Sigmoid colon (tissue), 7 donors: ENCODE measurements around the gene ZAR1L. TPM values are rescaled to one million over a fixed set of nuclear protein-coding genes. Genes with fewer than 3 reads are reported as not detected.

Source experiments
- DNase-seq: peaks from one replicate; pipeline ENCODE4 v3.0.0-alpha.2; 2019
- H3K27ac ChIP-seq, 4 donors: fragments of 200-600 bp; sonication (generic); one replicate each; pipeline ENCODE4 v1.5.1; 2016 to 2019; ENCODE audit warnings: mild to moderate bottlenecking in 1 of 4
- H3K27me3 ChIP-seq, 3 donors: fragments of 200-600 bp; sonication (generic); one replicate each; pipeline ENCODE4 v1.5.1; 2019; ENCODE audit warnings: mild to moderate bottlenecking in 1 of 3
- H3K36me3 ChIP-seq, 4 donors: fragments of 200-600 bp; sonication (generic); one replicate each; pipeline ENCODE4 v1.5.1; 2016 to 2019
- H3K4me1 ChIP-seq, 4 donors: fragments of 200-600 bp; sonication (generic); one replicate each; pipeline ENCODE4 v1.5.1; 2017 to 2019
- H3K4me3 ChIP-seq, 4 donors: fragments of 200-600 bp; sonication (generic); one replicate each; pipeline ENCODE4 v1.5.1; 2017 to 2019; ENCODE audit warnings: mild to moderate bottlenecking in 2 of 4, moderate library complexity in 1 of 4
- H3K9me3 ChIP-seq, 4 donors: fragments of 200-600 bp in 3 of 4; sonication (generic) in 3 of 4; one replicate each; pipeline versions ENCODE4 v1.5.1 to v1.6.1; 2013 to 2019
- CTCF ChIP-seq, 4 experiments: fragments of 450-650 bp in 3 of 4; fragments of 200-600 bp in 1 of 4; IDR thresholded peaks; one replicate each; pipeline ENCODE4 v1.5.1; 2016 to 2019; ENCODE audit warnings: antibody characterized with exemption in 4 of 4, mild to moderate bottlenecking in 3 of 4, moderate library complexity in 2 of 4
- EP300 ChIP-seq, 4 donors: sonication (generic); formaldehyde crosslinking; IDR thresholded peaks; one replicate each; pipeline ENCODE4 v1.6.1; 2017; ENCODE audit warnings: antibody characterized with exemption in 4 of 4
- POLR2A ChIP-seq, 2 donors: fragments of 450-650 bp; IDR thresholded peaks; one replicate each; pipeline ENCODE4 v1.6.1; 2016; ENCODE audit warnings: antibody characterized with exemption in 2 of 2, mild to moderate bottlenecking in 2 of 2, moderate library complexity in 2 of 2
- POLR2AphosphoS5 ChIP-seq, 4 donors: sonication (generic); formaldehyde crosslinking; IDR thresholded peaks; one replicate each; pipeline ENCODE4 v1.6.1; 2017; ENCODE audit warnings: antibody characterized with exemption in 4 of 4
- WGBS, 2 donors: extraction: QIAGEN DNeasy Blood & Tissue Kit; methylation state at CpG; one replicate each; pipeline ENCODE4 v1.1.7; 2013; 5-methylcytosine and 5-hydroxymethylcytosine counted together
- intact Hi-C: fragments of 100-400 bp; cut with DNase I; formaldehyde crosslinking; loops from one replicate; pipeline ENCODE4 v1.15.1; 2023
- polyA plus RNA-seq, 3 donors: library from polyadenylated mRNA; stranded (reverse); fragments of 200-250 nt; gene quantifications; one replicate each; pipeline ENCODE4 v1.2.3, GENCODE V29; 2013
- total RNA-seq, 4 donors: library from RNA; depleted of rRNA; stranded (reverse); fragments of >200 nt; gene quantifications; one replicate each; pipeline ENCODE4 v1.1.0, GENCODE V29; 2016
- donor health status: healthy with polysubstance abuse.
- donor health status: Bipolar disorder and iron deficiency.
- donor health status: healthy.

ZAR1L gene
- total and polyA plus RNA-seq, 7 donors, result not detected

DNA sequence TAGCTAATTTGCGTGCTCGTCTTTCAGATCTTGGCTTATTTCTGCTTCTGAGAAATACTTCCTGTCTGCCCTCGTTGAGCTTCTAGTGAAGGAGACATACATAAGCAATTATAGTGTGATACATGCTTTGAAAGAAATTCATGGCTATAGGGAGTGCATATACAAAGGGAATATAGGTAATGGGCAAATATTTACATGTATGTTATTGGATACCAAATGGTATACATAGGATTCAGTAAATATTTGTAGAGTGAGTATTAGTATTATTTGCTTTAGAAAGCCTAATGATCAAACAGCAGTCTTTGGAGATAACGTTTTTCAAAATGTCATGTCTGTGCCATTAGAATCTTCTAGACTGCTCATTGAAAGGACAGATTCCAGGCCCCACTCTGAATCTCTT, 5.4 kb upstream of the ZAR1L start:
- H3K36me3 ChIP-seq, result no peaks in the 10 kb centered on the region
- H3K4me1 ChIP-seq, result peaks cover 0 to 6% (median 0%) of the 10 kb centered on the region in 4 donors
- WGBS, 2 donors, result 73 to 74% methylated on average over 4 of the region's 4 CpGs
- DNase-seq, result no peak
- no peak overlapping the region for H3K4me3 ChIP-seq
- TF ChIP-seq CTCF (IDR thresholded peaks at IDR 0.05), result no peak
- no peak for TF ChIP-seq EP300 (IDR thresholded peaks at IDR 0.05)
- H3K27me3 ChIP-seq, result no peaks in the 10 kb centered on the region
- intact Hi-C loops, result no loop called here
- H3K27ac ChIP-seq, result no peak overlapping the region
- H3K9me3 ChIP-seq, result no peaks in the 10 kb centered on the region

GRCh38 chr13:32317716-32318465, 2.7 kb upstream of the ZAR1L start:
- Histone ChIP-seq H3K36me3 (no peaks in the 10 kb centered on the region), H3K9me3 (no peaks in the 10 kb centered on the region), H3K27me3 (no peaks in the 10 kb centered on the region), H3K4me1 (peaks cover 0 to 11% (median 6%) of the 10 kb centered on the region in 4 donors), H3K4me3 (no peak overlapping the region), H3K27ac (no peak overlapping the region)
- DNase-seq, result no peak
- TF ChIP-seq POLR2A (IDR thresholded peaks at IDR 0.05), result no peak
- no peak for TF ChIP-seq POLR2AphosphoS5 (IDR thresholded peaks at IDR 0.05)
- TF ChIP-seq CTCF (IDR thresholded peaks at IDR 0.05), result no peak
- TF ChIP-seq EP300 (IDR thresholded peaks at IDR 0.05), result no peak
- 80 to 86% methylated on average over 2 of the region's 2 CpGs for WGBS, 2 donors
- intact Hi-C loops, result loop anchor here (5.0 kb wide), 2 partner anchors 109 to 166 kb away; partner anchors contain the start of gene N4BP2L1

- WGBS, 2 donors, result 29 to 47% methylated on average over 6 of the region's 6 CpGs
- no peaks in the 10 kb centered on the region for H3K9me3 ChIP-seq
- H3K4me3 ChIP-seq, result peak overlapping the region in 1 of 4 donors; percentile 87
- no peak for TF ChIP-seq POLR2A (IDR thresholded peaks at IDR 0.05)
- TF ChIP-seq CTCF (IDR thresholded peaks at IDR 0.05), result no peak
- TF ChIP-seq EP300 (IDR thresholded peaks at IDR 0.05), result no peak
- TF ChIP-seq POLR2AphosphoS5 (IDR thresholded peaks at IDR 0.05), result no peak
- H3K27ac ChIP-seq, result peak overlapping the region in 3 of 4 donors; percentile 90 to 93 (median 91)
- H3K4me1 ChIP-seq, result peaks cover 0 to 11% (median 6%) of the 10 kb centered on the region in 4 donors
- H3K27me3 ChIP-seq, result no peaks in the 10 kb centered on the region
- H3K36me3 ChIP-seq, result no peaks in the 10 kb centered on the region
- intact Hi-C loops, result loop anchor here (5.0 kb wide), 2 partner anchors 111 to 164 kb away; partner anchors contain the start of gene N4BP2L1
- DNase-seq, result no peak
Measured at GRCh38 chr13:32316501-32316900, 1.3 kb upstream of the ZAR1L start.

DNA sequence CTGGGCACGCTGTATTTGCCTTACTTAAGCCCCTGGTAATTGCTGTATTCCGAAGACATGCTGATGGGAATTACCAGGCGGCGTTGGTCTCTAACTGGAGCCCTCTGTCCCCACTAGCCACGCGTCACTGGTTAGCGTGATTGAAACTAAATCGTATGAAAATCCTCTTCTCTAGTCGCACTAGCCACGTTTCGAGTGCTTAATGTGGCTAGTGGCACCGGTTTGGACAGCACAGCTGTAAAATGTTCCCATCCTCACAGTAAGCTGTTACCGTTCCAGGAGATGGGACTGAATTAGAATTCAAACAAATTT, 821 bp upstream of the ZAR1L start:
- H3K27me3 ChIP-seq, result no peaks in the 10 kb centered on the region
- WGBS, 2 donors, result 0% methylated on average over 13 of the region's 13 CpGs
- intact Hi-C loops, result loop anchor here (5.0 kb wide), 2 partner anchors 111 to 164 kb away; partner anchors contain the start of gene N4BP2L1
- no peaks in the 10 kb centered on the region for H3K9me3 ChIP-seq
- peak overlapping the region; percentile 90 to 93 (median 92) for H3K27ac ChIP-seq
- TF ChIP-seq POLR2AphosphoS5 (IDR thresholded peaks at IDR 0.05) (peak in 1 of 4 donors; percentile 5), EP300 (IDR thresholded peaks at IDR 0.05) (no peak)
- no peak for DNase-seq
- H3K4me3 ChIP-seq, result peak overlapping the region; percentile 53 to 90 (median 76)
- peaks cover 0 to 11% (median 6%) of the 10 kb centered on the region in 4 donors for H3K4me1 ChIP-seq
- no peaks in the 10 kb centered on the region for H3K36me3 ChIP-seq

GRCh38 chr13:32314271-32315237, 609 bp downstream of the ZAR1L start:
- H3K27ac ChIP-seq, result peak overlapping the region; percentile 90 to 93 (median 92)
- peak overlapping the region; percentile 53 to 90 (median 76) for H3K4me3 ChIP-seq
- 73 to 80% methylated on average over 32 of the region's 32 CpGs for whole genome bisulfite sequencing, 2 donors
- no peaks in the 10 kb centered on the region for H3K27me3 ChIP-seq
- no peaks in the 10 kb centered on the region for H3K36me3 ChIP-seq
- peaks cover 0 to 15% (median 10%) of the 10 kb centered on the region in 4 donors for H3K4me1 ChIP-seq
- no peaks in the 10 kb centered on the region for H3K9me3 ChIP-seq
- intact Hi-C loops, result loop anchor here (5.0 kb wide), 2 partner anchors 113 to 162 kb away; partner anchors contain the start of gene N4BP2L1
- DNase-seq, result peak; percentile 78
- no peak for TF ChIP-seq CTCF (IDR thresholded peaks at IDR 0.05)
- TF ChIP-seq POLR2A (IDR thresholded peaks at IDR 0.05), result no peak
- TF ChIP-seq EP300 (IDR thresholded peaks at IDR 0.05), result no peak
- no peak for TF ChIP-seq POLR2AphosphoS5 (IDR thresholded peaks at IDR 0.05)
